Measurements from ENCODE around the gene DAP. TPM values are rescaled to one million over a fixed set of nuclear protein-coding genes. Genes with fewer than 3 reads are reported as not detected.

The DAP gene
- total RNA-seq, 1 experiment from 2014 or later = 47.2 TPM

DNA sequence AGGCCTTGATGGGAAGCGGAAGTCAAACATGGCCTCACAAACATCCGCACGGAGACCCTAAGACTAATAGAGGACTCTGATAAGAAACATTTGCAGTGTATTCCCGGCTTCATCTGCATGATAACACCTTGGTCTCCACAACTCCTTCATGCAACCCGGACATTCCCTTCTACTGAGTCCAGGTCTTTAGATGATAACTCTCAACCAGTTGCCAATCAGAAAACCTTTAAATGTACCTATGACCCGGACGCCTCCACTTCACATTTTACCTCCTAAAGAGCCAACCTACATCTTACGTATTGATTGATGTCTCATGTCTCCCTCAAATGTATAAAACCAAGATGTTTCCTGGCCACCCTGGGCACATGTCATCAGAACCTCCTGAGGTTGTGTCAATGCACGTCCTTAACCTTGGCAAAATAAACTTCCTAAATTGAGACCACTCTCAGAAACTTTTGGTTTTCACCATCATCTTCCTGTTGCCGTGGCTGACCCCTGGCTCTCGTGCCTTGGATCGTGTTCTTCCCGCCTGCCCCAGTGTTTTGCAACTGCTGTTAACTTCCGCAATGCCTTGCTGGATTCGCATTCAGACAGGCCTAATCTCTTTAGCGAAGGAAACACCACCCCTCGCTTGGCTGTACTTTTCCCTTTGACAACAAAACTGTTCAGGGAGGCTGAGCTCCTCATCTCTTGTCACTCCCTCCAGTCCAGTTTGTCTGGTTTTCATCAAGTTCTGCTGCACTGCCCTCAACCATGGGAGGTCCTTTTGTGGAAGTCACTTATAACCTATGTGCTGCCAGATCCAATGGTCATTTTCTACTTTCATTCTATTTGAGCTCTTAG lies 1.1 kb upstream of the DAP start:
- Histone ChIP-seq H3K79me2 (ENCODE audit: insufficient read depth, low read length) (no peaks in the 10 kb centered on the region; the same call in 1 of the 2 replicates), H2BK12ac (ENCODE audit: insufficient read length, low read depth, low read length) (no peak overlapping the region), H3K27ac (ENCODE audit: insufficient read length, low read depth, low read length) (no peak overlapping the region), H3K23me2 (ENCODE audit: insufficient read length, low read depth, low read length, poor library complexity, severe bottlenecking) (peaks cover 11% of the 10 kb centered on the region), H3K18ac (ENCODE audit: insufficient read length, low read depth, low read length) (peak overlapping the region; percentile 39), H3K23ac (ENCODE audit: insufficient read length, low read depth, low read length) (no peak overlapping the region), H2BK20ac (ENCODE audit: low read depth, low read length, poor library complexity, severe bottlenecking) (no peak overlapping the region), H3K4me1 (ENCODE audit: insufficient read depth, low read length) (peaks cover 5% of the 10 kb centered on the region; the same call in 1 of the 2 replicates), H3K4me2 (ENCODE audit: insufficient read depth, insufficient read length, low read length) (peak overlapping the region; percentile 86), H3K9ac (ENCODE audit: extremely low read depth, insufficient read length, low read length) (peak overlapping the region; percentile 51), H3K14ac (ENCODE audit: insufficient read depth, low read length) (peak overlapping the region; percentile 89; the same call in 1 of the 2 replicates), H3K27me3 (ENCODE audit: insufficient read depth, low read length) (no peaks in the 10 kb centered on the region), H3K56ac (ENCODE audit: insufficient read length, low read depth, low read length) (no peak overlapping the region), H4K20me1 (ENCODE audit: control insufficient read depth, insufficient read depth, insufficient read length) (no peaks in the 10 kb centered on the region), H2BK120ac (ENCODE audit: low read depth, low read length, poor library complexity, severe bottlenecking) (no peak overlapping the region), H3T11ph (ENCODE audit: low read length) (no peak overlapping the region), H4K5ac (ENCODE audit: insufficient read length, low read depth, low read length) (no peak overlapping the region), H4K91ac (ENCODE audit: insufficient read length, low read depth, low read length) (no peak overlapping the region), H2BK5ac (ENCODE audit: insufficient read length, low read length) (no peak overlapping the region), H3K4ac (ENCODE audit: low read depth, low read length) (no peak overlapping the region), H4K8ac (replicated peaks; ENCODE audit: insufficient read length, low read depth, low read length) (no peak overlapping the region), H2AK5ac (ENCODE audit: insufficient read length, low read length) (no peak overlapping the region), H2BK15ac (ENCODE audit: low read depth, low read length) (no peak overlapping the region), H2AFZ (ENCODE audit: low read length) (no peak overlapping the region), H3K9me3 (ENCODE audit: control insufficient read depth, low read depth, low read length) (no peaks in the 10 kb centered on the region), H3K79me1 (ENCODE audit: insufficient read depth, low read depth, low read length, poor library complexity, severe bottlenecking) (peaks cover 3% of the 10 kb centered on the region)
- peaks cover 25% of the 10 kb centered on the region for H3K27me3 Mint-ChIP-seq (ENCODE audit: low read depth)
- peak overlapping the region; percentile 50 to 82 (median 78); a peak in 5 of 7 replicates for H3K27ac Mint-ChIP-seq
- H3K4me1 Mint-ChIP-seq = peaks cover 30 to 34% of the 10 kb centered on the region in 2 experiments
- no peak for DNase-seq
- no CpG with 5 or more reads among the region's 17 CpGs for WGBS (ENCODE audit: extremely low coverage, insufficient read length, low lambda C conversion rate)
- peak overlapping the region; percentile 72 to 86 for H3K4me3 Mint-ChIP-seq
- H3K36me3 Mint-ChIP-seq (ENCODE audit: insufficient read depth in 1 of 3, low read depth in 3 of 3) = peaks cover 0 to 3% (median 0%) of the 10 kb centered on the region in 3 experiments; a peak in 2 of 7 replicates
- H3K9me3 Mint-ChIP-seq = no peaks in the 10 kb centered on the region; a peak in 1 of 5 replicates
- no peak for TF ChIP-seq CTCF (conservative IDR thresholded peaks at IDR 0.05)

Measured in H9 (cell line).